ENCODE measurements around the gene ABRACL.

- TF ChIP-seq CTCF (conservative IDR thresholded peaks at IDR 0.05; ENCODE audit: low read depth in 2 of 2) (no peak), EZH2phosphoT487 (IDR thresholded peaks at IDR 0.05; ENCODE audit: unreplicated experiment) (no peak), POLR2AphosphoS5 (IDR thresholded peaks at IDR 0.05; ENCODE audit: low read depth) (no peak), ZNF331 (CRISPR knock-in tag; IDR thresholded peaks at IDR 0.05; ENCODE audit: low read depth) (no peak), EZH2 (IDR thresholded peaks at IDR 0.05; ENCODE audit: low read depth, unreplicated experiment) (no peak), JUNB (IDR thresholded peaks at IDR 0.05; ENCODE audit: unreplicated experiment) (no peak), REST (IDR thresholded peaks at IDR 0.05; ENCODE audit: unreplicated experiment) (no peak), ETS1 (IDR thresholded peaks at IDR 0.05) (no peak), STAT1 (IDR thresholded peaks at IDR 0.05; ENCODE audit: unreplicated experiment) (no peak), NANOG (IDR thresholded peaks at IDR 0.05; ENCODE audit: borderline replicate concordance) (no peak), CREB1 (CRISPR knock-in tag; IDR thresholded peaks at IDR 0.05; ENCODE audit: low read depth) (no peak), ZNF114 (CRISPR knock-in tag; IDR thresholded peaks at IDR 0.05) (no peak), ZNF462 (CRISPR knock-in tag; IDR thresholded peaks at IDR 0.05) (no peak)
Measured at GRCh38 chr6:138989098-138989983, 39.2 kb upstream of the ABRACL start.

All from GM23338 (cell line).